OCI-LY3 (cell line): ENCODE measurements around the gene SNAPC4.
A peak's percentile ranks its signal among the peaks of the same experiment; 100 is the strongest.

ENCODE experiments used
- H2AFZ ChIP-seq: fragments of 200-600, 300-600 bp; shearing (Covaris generic); 2 replicates; pipeline ENCODE4 v1.6.0; 2014; ENCODE audit warnings: antibody characterized with exemption, low read depth, low read length
- H3K27ac ChIP-seq: fragments of 200-600, 300-600 bp; sonication (generic); 2 replicates; pipeline ENCODE4 v1.5.1; 2014; ENCODE audit warnings: mild to moderate bottlenecking, low read length, moderate library complexity, mixed read lengths
- H3K27me3 ChIP-seq: fragments of 200-600, 300-600 bp; sonication (generic); 2 replicates; pipeline ENCODE4 v1.6.1; 2014; ENCODE audit warnings: low read depth, low read length, mixed read lengths
- H3K36me3 ChIP-seq: fragments of 200-600, 300-600 bp; sonication (generic); replicated peaks from 2 replicates; pipeline ENCODE3; 2014; ENCODE audit warnings: low read depth, low read length, mixed read lengths
- H3K4me1 ChIP-seq: fragments of 300-600, 200-600 bp; sonication (generic); 2 replicates; pipeline ENCODE4 v1.6.1; 2014; ENCODE audit warnings: low read length, mixed read lengths
- H3K4me2 ChIP-seq: fragments of 200-600, 300-600 bp; sonication (generic); 2 replicates; pipeline ENCODE4 v1.6.1; 2014; ENCODE audit warnings: low read length, mixed read lengths
- H3K4me3 ChIP-seq: fragments of 300-600, 200-600 bp; sonication (generic); 2 replicates; pipeline ENCODE4 v1.5.1; 2014; ENCODE audit warnings: antibody characterized with exemption, mild to moderate bottlenecking, low read length, moderate library complexity
- H3K79me2 ChIP-seq: fragments of 300-600, 200-600 bp; shearing (Covaris generic); 2 replicates; pipeline ENCODE4 v1.6.1; 2014; ENCODE audit warnings: mild to moderate bottlenecking, low read length, mixed read lengths
- H3K9ac ChIP-seq: fragments of 300-600, 200-600 bp; shearing (Covaris generic); 2 replicates; pipeline ENCODE4 v1.6.0; 2014; ENCODE audit warnings: mild to moderate bottlenecking, low read length, moderate library complexity
- H3K9me3 ChIP-seq: fragments of 200-600, 300-600 bp; shearing (Covaris generic); 2 replicates; pipeline ENCODE4 v1.6.1; 2014; ENCODE audit warnings: low read length, mixed read lengths; ENCODE audit not compliant: insufficient read depth
- H4K20me1 ChIP-seq: fragments of 200-600, 300-600 bp; sonication (generic); 2 replicates; pipeline ENCODE4 v1.6.1; 2016; ENCODE audit warnings: low read length, mixed read lengths; ENCODE audit not compliant: insufficient read depth
- EZH2phosphoT487 ChIP-seq: fragments of 200-600 bp; shearing (Covaris generic); IDR thresholded peaks from 2 replicates; pipeline ENCODE4 v1.6.1; 2018; ENCODE audit warnings: antibody characterized with exemption, mixed run types, low read depth
- TF ChIP-seq, protein P1 (sequence below): fragments of 200-600, 300-600 bp; sonication (generic); IDR thresholded peaks from 2 replicates; pipeline ENCODE4 v1.5.1; 2014; ENCODE audit warnings: antibody characterized with exemption, low read length, low read depth

The SNAPC4 gene

DNA sequence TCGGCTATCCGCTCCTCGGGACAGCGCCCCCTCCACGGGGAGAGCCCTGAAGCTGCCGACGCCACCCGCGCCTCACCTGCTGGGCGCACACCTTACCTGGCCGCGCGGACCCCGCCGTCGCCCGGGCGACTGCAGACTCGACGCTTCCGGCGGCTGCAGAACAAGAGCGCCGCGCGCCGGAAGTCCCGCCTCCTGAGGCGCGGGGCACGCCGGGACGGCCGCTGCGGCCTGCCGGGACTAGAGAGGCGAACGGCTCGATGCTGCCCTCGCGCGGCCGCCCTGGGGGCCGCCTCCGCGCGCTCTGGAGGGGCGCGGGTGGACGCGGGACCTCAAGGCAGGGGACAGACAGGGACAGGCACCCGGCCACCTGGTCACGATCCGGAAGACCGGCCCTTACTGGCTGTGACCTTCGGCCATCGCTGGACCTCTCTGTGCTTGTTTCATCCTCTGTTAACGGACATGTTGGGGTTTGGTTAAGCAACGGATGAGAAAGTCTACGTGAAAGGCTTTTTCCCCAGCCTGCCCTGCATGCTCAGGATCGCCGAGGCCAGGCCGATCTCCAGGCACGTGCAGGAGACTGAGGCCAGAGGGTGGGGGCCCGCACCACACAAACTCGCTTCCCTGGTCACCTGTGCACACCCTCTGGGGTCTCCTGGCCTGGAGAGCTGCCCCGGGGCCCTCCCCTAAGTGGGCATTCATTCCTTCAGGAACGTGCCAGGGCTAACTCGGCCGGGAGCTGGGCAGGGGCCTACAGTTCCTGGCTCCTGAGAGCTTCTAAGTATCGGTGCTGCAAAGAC, at the start of gene SNAPC4:
Gene SNAPC4 (minus strand): TSS at position 133 of the 797 bp plus-strand sequence. CDS start 1,742 bp downstream, outside the sequence.
- no peaks in the 10 kb centered on the region for H3K9me3 ChIP-seq
- H3K79me2 ChIP-seq = peaks cover 58% of the 10 kb centered on the region
- peak within 1 kb of the TSS; percentile 86 for H3K9ac ChIP-seq
- H4K20me1 ChIP-seq = peaks cover 13% of the 10 kb centered on the region
- TF ChIP-seq EZH2phosphoT487 = no peak
- TF ChIP-seq, protein P1, sequence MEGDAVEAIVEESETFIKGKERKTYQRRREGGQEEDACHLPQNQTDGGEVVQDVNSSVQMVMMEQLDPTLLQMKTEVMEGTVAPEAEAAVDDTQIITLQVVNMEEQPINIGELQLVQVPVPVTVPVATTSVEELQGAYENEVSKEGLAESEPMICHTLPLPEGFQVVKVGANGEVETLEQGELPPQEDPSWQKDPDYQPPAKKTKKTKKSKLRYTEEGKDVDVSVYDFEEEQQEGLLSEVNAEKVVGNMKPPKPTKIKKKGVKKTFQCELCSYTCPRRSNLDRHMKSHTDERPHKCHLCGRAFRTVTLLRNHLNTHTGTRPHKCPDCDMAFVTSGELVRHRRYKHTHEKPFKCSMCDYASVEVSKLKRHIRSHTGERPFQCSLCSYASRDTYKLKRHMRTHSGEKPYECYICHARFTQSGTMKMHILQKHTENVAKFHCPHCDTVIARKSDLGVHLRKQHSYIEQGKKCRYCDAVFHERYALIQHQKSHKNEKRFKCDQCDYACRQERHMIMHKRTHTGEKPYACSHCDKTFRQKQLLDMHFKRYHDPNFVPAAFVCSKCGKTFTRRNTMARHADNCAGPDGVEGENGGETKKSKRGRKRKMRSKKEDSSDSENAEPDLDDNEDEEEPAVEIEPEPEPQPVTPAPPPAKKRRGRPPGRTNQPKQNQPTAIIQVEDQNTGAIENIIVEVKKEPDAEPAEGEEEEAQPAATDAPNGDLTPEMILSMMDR = peak; percentile 82
- H3K36me3 ChIP-seq = peaks cover 48% of the 10 kb centered on the region
- peak within 1 kb of the TSS; percentile 92 for H3K4me3 ChIP-seq
- H3K4me2 ChIP-seq = peak within 1 kb of the TSS; percentile 94
- peak within 1 kb of the TSS; percentile 61 for H3K27ac ChIP-seq
- H3K27me3 ChIP-seq = no peaks in the 10 kb centered on the region
- no peak within 1 kb of the TSS; the same call in 1 of the 2 replicates for H2AFZ ChIP-seq
- H3K4me1 ChIP-seq = peaks cover 38% of the 10 kb centered on the region

DNA sequence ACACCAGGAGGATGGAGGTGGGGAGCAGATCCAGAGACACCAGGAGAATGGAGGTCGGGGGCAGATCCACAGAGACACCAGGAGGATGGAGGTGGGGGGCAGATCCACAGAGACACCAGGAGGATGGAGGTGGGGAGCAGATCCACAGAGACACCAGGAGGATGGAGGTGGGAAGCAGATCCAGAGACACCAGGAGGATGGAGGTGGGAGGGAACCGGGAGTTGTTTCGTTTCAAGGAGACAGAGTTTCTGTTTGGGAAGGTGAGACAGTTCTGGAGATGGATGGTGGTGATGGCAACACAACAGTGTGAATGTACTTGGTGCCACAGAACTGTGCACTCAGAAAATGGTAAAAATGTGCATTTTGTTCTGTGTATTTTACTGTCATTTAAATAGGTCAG, 48.7 kb upstream of the SNAPC4 start:
- no peaks in the 10 kb centered on the region for H4K20me1 ChIP-seq
- H3K36me3 ChIP-seq = peaks cover 65% of the 10 kb centered on the region
- H3K9ac ChIP-seq = no peak overlapping the region
- TF ChIP-seq, protein P1 = no peak
- H3K27ac ChIP-seq = no peak overlapping the region
- no peak overlapping the region for H2AFZ ChIP-seq
- no peaks in the 10 kb centered on the region for H3K27me3 ChIP-seq
- H3K4me3 ChIP-seq = no peak overlapping the region
- H3K9me3 ChIP-seq = no peaks in the 10 kb centered on the region
- no peak overlapping the region for H3K4me2 ChIP-seq
- H3K79me2 ChIP-seq = no peaks in the 10 kb centered on the region
- no peaks in the 10 kb centered on the region for H3K4me1 ChIP-seq

GRCh38 chr9:136447173-136447778, 47.3 kb upstream of the SNAPC4 start:
- Histone ChIP-seq H2AFZ (no peak overlapping the region), H3K36me3 (peaks cover 67% of the 10 kb centered on the region), H3K27me3 (no peaks in the 10 kb centered on the region), H3K9ac (no peak overlapping the region), H4K20me1 (no peaks in the 10 kb centered on the region), H3K27ac (no peak overlapping the region), H3K4me3 (no peak overlapping the region), H3K4me2 (no peak overlapping the region), H3K4me1 (no peaks in the 10 kb centered on the region), H3K9me3 (no peaks in the 10 kb centered on the region), H3K79me2 (no peaks in the 10 kb centered on the region)
- no peak for TF ChIP-seq EZH2phosphoT487
- TF ChIP-seq, protein P1 = no peak

DNA sequence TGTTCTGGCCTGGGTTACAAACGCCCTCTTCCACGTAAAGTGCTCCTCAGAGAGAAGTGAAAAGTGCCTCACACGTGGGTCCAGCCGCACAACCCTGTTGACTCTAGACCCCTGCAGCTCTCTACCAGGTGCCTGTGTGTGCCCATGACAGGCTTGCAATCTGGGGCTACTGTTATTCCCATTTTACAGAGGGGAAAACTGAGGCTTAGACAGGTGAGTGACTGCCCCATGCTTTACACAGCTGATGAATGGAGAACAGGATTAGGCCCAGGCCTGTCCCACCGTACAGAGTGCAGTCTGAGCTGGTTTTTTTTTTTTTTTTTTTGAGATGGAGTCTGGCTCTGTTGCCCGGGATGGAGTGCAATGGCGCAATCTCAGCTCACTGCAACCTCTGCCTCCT, 45.8 kb upstream of the SNAPC4 start:
- no peak overlapping the region for H2AFZ ChIP-seq
- no peaks in the 10 kb centered on the region for H4K20me1 ChIP-seq
- no peak overlapping the region for H3K9ac ChIP-seq
- no peaks in the 10 kb centered on the region for H3K9me3 ChIP-seq
- no peak overlapping the region for H3K4me3 ChIP-seq
- no peaks in the 10 kb centered on the region for H3K4me1 ChIP-seq
- no peak overlapping the region for H3K4me2 ChIP-seq
- H3K27me3 ChIP-seq = no peaks in the 10 kb centered on the region
- H3K79me2 ChIP-seq = no peaks in the 10 kb centered on the region
- TF ChIP-seq, protein P1 = no peak
- TF ChIP-seq EZH2phosphoT487 = no peak
- peaks cover 60% of the 10 kb centered on the region for H3K36me3 ChIP-seq
- no peak overlapping the region for H3K27ac ChIP-seq
